Peyer's patch (tissue), 4 donors: ENCODE measurements around the gene SWAP70.

Experiments
- CTCF ChIP-seq, 6 experiments: fragments of 450-650 bp in 4 of 6; fragments of 200-600 bp in 2 of 6; sonication (generic) in 1 of 6; IDR thresholded peaks; one replicate each; pipeline ENCODE4 v1.5.1; 2017 to 2019; ENCODE audit warnings: antibody characterized with exemption in 6 of 6, mild to moderate bottlenecking in 3 of 6, moderate library complexity in 1 of 6
- POLR2A ChIP-seq, 2 donors: fragments of 450-650 bp; IDR thresholded peaks; one replicate each; pipeline ENCODE4 v1.5.1; 2017; ENCODE audit warnings: antibody characterized with exemption in 2 of 2, mild to moderate bottlenecking in 2 of 2, moderate library complexity in 2 of 2

GRCh38 chr11:9687711-9688477 lies 24.0 kb downstream of the SWAP70 start:
- TF ChIP-seq CTCF (IDR thresholded peaks at IDR 0.05) = no peak
- no peak for TF ChIP-seq POLR2A (IDR thresholded peaks at IDR 0.05)
